GM23338 (cell line): Measurements from ENCODE around the gene FOXP1. TPM values are rescaled to one million over a fixed set of nuclear protein-coding genes. Genes with fewer than 3 reads are reported as not detected.

Source experiments
- ATAC-seq: fragments of 200-7000 bp; cut with Tn5 transposase; 3 replicates; pipeline ENCODE4 v1.9.1; 2020
- DNase-seq: peaks from one replicate; pipeline ENCODE4 v3.0.0-alpha.2; 2015; ENCODE audit warnings: low spot score
- H2AFZ ChIP-seq: fragments of 200-600 bp; sonication (generic); 2 replicates; pipeline ENCODE4 v1.8.0; 2016; ENCODE audit warnings: antibody characterized with exemption, mild to moderate bottlenecking, moderate library complexity
- H3F3A ChIP-seq: fragments of 200-600 bp; sonication (generic); replicated peaks from 2 replicates; pipeline ENCODE4 v1.8.0; 2017; ENCODE audit warnings: antibody characterized with exemption, mixed run types, low read depth
- H3K27ac ChIP-seq: fragments of 200-600 bp; sonication (generic); 2 replicates; pipeline ENCODE4 v1.6.1; 2016; ENCODE audit warnings: low read depth
- H3K27me3 ChIP-seq: fragments of 200-600 bp; sonication (generic); 2 replicates; pipeline ENCODE4 v1.8.0; 2016; ENCODE audit warnings: mild to moderate bottlenecking, mixed run types, moderate library complexity; ENCODE audit not compliant: insufficient read depth
- H3K36me3 ChIP-seq: fragments of 200-600 bp; sonication (generic); 2 replicates; pipeline ENCODE4 v1.8.0; 2016; ENCODE audit warnings: mild to moderate bottlenecking; ENCODE audit not compliant: insufficient read depth
- H3K4me1 ChIP-seq: fragments of 200-600 bp; sonication (generic); 2 replicates; pipeline ENCODE4 v1.8.0; 2016; ENCODE audit warnings: mild to moderate bottlenecking, moderate library complexity; ENCODE audit not compliant: insufficient read depth
- H3K4me2 ChIP-seq: fragments of 200-600 bp; sonication (generic); 2 replicates; pipeline ENCODE4 v1.7.1; 2017; ENCODE audit warnings: mixed run types
- H3K4me3 ChIP-seq: fragments of 200-600 bp; sonication (generic); 2 replicates; pipeline ENCODE4 v1.6.1; 2016; ENCODE audit warnings: mixed run types
- H3K79me2 ChIP-seq: fragments of 200-600 bp; sonication (generic); replicated peaks from 2 replicates; pipeline ENCODE4 v1.8.0; 2017; ENCODE audit warnings: mild to moderate bottlenecking; ENCODE audit not compliant: insufficient read depth
- H3K9me2 ChIP-seq: fragments of 200-600 bp; sonication (generic); 2 replicates; pipeline ENCODE4 v1.8.0; 2017; ENCODE audit not compliant: insufficient read depth
- H4K20me1 ChIP-seq: fragments of 200-600 bp; sonication (generic); replicated peaks from 2 replicates; pipeline ENCODE4 v1.8.0; 2017; ENCODE audit warnings: mild to moderate bottlenecking; ENCODE audit not compliant: insufficient read depth
- H3K27ac Mint-ChIP-seq: 2 replicates; pipeline ENCODE4 v1.8.0; 2020; ENCODE audit warnings: inconsistent platforms, mild to moderate bottlenecking, moderate library complexity, mixed read lengths
- H3K27me3 Mint-ChIP-seq: 3 replicates; pipeline ENCODE4 v1.8.0; 2022; ENCODE audit warnings: low read depth, mild to moderate bottlenecking, moderate library complexity, mixed read lengths, inconsistent platforms; ENCODE audit not compliant: insufficient read depth, poor library complexity
- H3K36me3 Mint-ChIP-seq: 3 replicates; pipeline ENCODE4 v1.8.0; 2021; ENCODE audit warnings: low read depth, mild to moderate bottlenecking, inconsistent platforms, moderate library complexity, mixed read lengths
- H3K4me1 Mint-ChIP-seq: 3 replicates; pipeline ENCODE4 v1.8.0; 2020; ENCODE audit warnings: mild to moderate bottlenecking, inconsistent platforms, mixed read lengths
- H3K4me3 Mint-ChIP-seq: 3 replicates; pipeline ENCODE4 v1.8.0; 2021; ENCODE audit warnings: moderate library complexity, mild to moderate bottlenecking, inconsistent platforms, mixed read lengths
- H3K9me3 Mint-ChIP-seq: 3 replicates; pipeline ENCODE4 v1.8.0; 2020; ENCODE audit warnings: moderate library complexity, mild to moderate bottlenecking, inconsistent platforms, mixed read lengths
- NANOG ChIP-seq: IDR thresholded peaks from 2 replicates; pipeline ENCODE4 v1.6.1; 2016; ENCODE audit warnings: antibody characterized with exemption, borderline replicate concordance
- POLR2AphosphoS5 ChIP-seq: IDR thresholded peaks from 2 replicates; pipeline ENCODE4 v1.6.1; 2016; ENCODE audit warnings: antibody characterized with exemption, low read depth
- polyA plus RNA-seq: library from polyadenylated mRNA; unstranded; fragments of >200 nt; fragmentation: Nextera tagmentation; extraction: Ambion mirVana; gene quantifications from 2 replicates; pipeline ENCODE4 v1.2.1, GENCODE V29; 2016
- total RNA-seq: library from RNA; depleted of rRNA; stranded (reverse); fragments of >200 nt; shearing (Covaris generic); gene quantifications from 2 replicates; pipeline ENCODE4 v1.2.3, GENCODE V29; 2014
- TF ChIP-seq, protein P1 (sequence below): IDR thresholded peaks from one replicate; pipeline ENCODE4 v1.6.1; 2018; ENCODE audit warnings: antibody characterized with exemption; ENCODE audit not compliant: unreplicated experiment
- TF ChIP-seq, protein P2 (sequence below), 2 experiments: fragments of 200-600 bp in 1 of 2; sonication (generic) in 1 of 2; conservative IDR thresholded peaks; 2 replicates each; pipeline versions ENCODE4 v1.5.1 to v1.6.1; 2016 to 2017; ENCODE audit warnings: antibody characterized with exemption in 2 of 2, low read depth in 2 of 2, mild to moderate bottlenecking in 2 of 2, moderate library complexity in 1 of 2
- TF ChIP-seq, protein P3 (sequence below): fragments of 250-450 bp; sonication (Bioruptor Pico); IDR thresholded peaks from 2 replicates; pipeline ENCODE4 v1.5.0; 2020; ENCODE audit warnings: mild to moderate bottlenecking, moderate library complexity

The FOXP1 gene
- total and polyA plus RNA-seq, 2 experiments from 2014 or later, result 32.9 to 35.5 TPM

DNA sequence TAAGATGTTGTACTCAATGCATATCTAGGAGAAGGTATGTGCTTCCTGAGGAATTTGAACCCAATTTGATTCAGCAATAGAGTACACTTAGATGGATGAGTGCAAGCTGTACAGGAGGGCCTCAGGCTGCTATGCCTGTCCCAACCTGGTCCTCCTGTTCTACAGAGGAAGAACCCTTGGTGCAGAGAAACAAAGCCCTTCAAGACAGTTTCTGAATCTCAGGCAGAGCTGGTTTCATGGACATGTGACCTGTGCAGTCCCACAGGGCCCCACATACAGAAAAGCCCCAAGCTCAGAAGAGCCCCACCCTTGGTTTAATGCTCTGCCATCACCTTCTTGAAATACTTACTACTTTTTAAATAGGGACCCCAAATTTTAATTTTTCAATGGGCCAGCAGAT lies 15.3 kb downstream of the FOXP1 start:
- no peaks in the 10 kb centered on the region for H3K36me3 ChIP-seq
- Mint-ChIP-seq H3K4me1 (peaks cover 21% of the 10 kb centered on the region; the same call in 2 of the 3 replicates), H3K27me3 (no peaks in the 10 kb centered on the region), H3K36me3 (no peaks in the 10 kb centered on the region), H3K4me3 (no peak overlapping the region), H3K27ac (no peak overlapping the region), H3K9me3 (no peaks in the 10 kb centered on the region)
- TF ChIP-seq, protein P1, sequence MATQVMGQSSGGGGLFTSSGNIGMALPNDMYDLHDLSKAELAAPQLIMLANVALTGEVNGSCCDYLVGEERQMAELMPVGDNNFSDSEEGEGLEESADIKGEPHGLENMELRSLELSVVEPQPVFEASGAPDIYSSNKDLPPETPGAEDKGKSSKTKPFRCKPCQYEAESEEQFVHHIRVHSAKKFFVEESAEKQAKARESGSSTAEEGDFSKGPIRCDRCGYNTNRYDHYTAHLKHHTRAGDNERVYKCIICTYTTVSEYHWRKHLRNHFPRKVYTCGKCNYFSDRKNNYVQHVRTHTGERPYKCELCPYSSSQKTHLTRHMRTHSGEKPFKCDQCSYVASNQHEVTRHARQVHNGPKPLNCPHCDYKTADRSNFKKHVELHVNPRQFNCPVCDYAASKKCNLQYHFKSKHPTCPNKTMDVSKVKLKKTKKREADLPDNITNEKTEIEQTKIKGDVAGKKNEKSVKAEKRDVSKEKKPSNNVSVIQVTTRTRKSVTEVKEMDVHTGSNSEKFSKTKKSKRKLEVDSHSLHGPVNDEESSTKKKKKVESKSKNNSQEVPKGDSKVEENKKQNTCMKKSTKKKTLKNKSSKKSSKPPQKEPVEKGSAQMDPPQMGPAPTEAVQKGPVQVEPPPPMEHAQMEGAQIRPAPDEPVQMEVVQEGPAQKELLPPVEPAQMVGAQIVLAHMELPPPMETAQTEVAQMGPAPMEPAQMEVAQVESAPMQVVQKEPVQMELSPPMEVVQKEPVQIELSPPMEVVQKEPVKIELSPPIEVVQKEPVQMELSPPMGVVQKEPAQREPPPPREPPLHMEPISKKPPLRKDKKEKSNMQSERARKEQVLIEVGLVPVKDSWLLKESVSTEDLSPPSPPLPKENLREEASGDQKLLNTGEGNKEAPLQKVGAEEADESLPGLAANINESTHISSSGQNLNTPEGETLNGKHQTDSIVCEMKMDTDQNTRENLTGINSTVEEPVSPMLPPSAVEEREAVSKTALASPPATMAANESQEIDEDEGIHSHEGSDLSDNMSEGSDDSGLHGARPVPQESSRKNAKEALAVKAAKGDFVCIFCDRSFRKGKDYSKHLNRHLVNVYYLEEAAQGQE, result no peak
- TF ChIP-seq NANOG, result no peak
- TF ChIP-seq POLR2AphosphoS5, result no peak
- H3K4me3 ChIP-seq, result no peak overlapping the region
- peaks cover 3% of the 10 kb centered on the region; the same call in 1 of the 2 replicates for H3K9me2 ChIP-seq
- no peak overlapping the region for H3K27ac ChIP-seq
- H3K4me1 ChIP-seq, result peaks cover 9% of the 10 kb centered on the region
- 0 out of 2 replicates have a peak, but pooled peaks cover 3% of the 10 kb centered on the region for H4K20me1 ChIP-seq
- no peaks in the 10 kb centered on the region for H3K27me3 ChIP-seq
- DNase-seq, result no peak
- H3F3A ChIP-seq, result no peaks in the 10 kb centered on the region
- H3K79me2 ChIP-seq, result no peaks in the 10 kb centered on the region
- no peak for ATAC-seq
- H2AFZ ChIP-seq, result no peak overlapping the region
- no peak overlapping the region for H3K4me2 ChIP-seq

DNA sequence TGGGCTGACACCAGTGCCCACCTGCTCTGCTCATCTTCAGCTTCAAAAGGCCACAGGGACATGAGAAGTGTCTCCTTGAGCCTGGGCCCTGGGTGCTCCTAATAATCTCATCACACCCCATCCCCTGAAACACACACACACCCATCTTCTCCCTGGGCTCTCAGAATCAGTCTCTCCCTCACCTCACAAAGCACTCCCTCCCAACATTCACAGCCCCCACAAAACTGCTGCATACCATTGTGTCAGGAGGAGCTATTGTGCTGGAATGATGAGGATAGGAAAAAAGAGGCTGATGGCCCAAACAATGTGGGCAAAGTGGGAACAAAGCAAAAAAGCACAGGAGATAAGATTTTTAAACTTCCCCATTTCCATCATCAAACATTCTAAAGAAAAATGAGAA lies 16.8 kb downstream of the FOXP1 start:
- Mint-ChIP-seq H3K9me3 (no peaks in the 10 kb centered on the region), H3K36me3 (no peaks in the 10 kb centered on the region), H3K27me3 (no peaks in the 10 kb centered on the region), H3K27ac (no peak overlapping the region), H3K4me1 (peaks cover 20% of the 10 kb centered on the region; the same call in 2 of the 3 replicates), H3K4me3 (no peak overlapping the region)
- no peak overlapping the region for H3K4me3 ChIP-seq
- H3K4me1 ChIP-seq, result no peaks in the 10 kb centered on the region
- H2AFZ ChIP-seq, result no peak overlapping the region
- no peaks in the 10 kb centered on the region for H3K36me3 ChIP-seq
- no peaks in the 10 kb centered on the region for H3K27me3 ChIP-seq
- no peaks in the 10 kb centered on the region for H3K79me2 ChIP-seq
- DNase-seq (no peak), ATAC-seq (no peak; the same call in 2 of the 3 replicates)
- H3K27ac ChIP-seq, result 0 out of 2 replicates have a peak overlapping the region, but pooled peaks have one; percentile 50
- peaks cover 3% of the 10 kb centered on the region; the same call in 1 of the 2 replicates for H3K9me2 ChIP-seq
- 0 out of 2 replicates have a peak, but pooled peaks cover 3% of the 10 kb centered on the region for H4K20me1 ChIP-seq
- no peaks in the 10 kb centered on the region for H3F3A ChIP-seq
- H3K4me2 ChIP-seq, result no peak overlapping the region
- TF ChIP-seq, protein P1, result no peak
- TF ChIP-seq, protein P2, sequence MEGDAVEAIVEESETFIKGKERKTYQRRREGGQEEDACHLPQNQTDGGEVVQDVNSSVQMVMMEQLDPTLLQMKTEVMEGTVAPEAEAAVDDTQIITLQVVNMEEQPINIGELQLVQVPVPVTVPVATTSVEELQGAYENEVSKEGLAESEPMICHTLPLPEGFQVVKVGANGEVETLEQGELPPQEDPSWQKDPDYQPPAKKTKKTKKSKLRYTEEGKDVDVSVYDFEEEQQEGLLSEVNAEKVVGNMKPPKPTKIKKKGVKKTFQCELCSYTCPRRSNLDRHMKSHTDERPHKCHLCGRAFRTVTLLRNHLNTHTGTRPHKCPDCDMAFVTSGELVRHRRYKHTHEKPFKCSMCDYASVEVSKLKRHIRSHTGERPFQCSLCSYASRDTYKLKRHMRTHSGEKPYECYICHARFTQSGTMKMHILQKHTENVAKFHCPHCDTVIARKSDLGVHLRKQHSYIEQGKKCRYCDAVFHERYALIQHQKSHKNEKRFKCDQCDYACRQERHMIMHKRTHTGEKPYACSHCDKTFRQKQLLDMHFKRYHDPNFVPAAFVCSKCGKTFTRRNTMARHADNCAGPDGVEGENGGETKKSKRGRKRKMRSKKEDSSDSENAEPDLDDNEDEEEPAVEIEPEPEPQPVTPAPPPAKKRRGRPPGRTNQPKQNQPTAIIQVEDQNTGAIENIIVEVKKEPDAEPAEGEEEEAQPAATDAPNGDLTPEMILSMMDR (conservative IDR thresholded peaks at IDR 0.05; ENCODE audit: low read depth in 2 of 2), result no peak
- TF ChIP-seq, protein P3, sequence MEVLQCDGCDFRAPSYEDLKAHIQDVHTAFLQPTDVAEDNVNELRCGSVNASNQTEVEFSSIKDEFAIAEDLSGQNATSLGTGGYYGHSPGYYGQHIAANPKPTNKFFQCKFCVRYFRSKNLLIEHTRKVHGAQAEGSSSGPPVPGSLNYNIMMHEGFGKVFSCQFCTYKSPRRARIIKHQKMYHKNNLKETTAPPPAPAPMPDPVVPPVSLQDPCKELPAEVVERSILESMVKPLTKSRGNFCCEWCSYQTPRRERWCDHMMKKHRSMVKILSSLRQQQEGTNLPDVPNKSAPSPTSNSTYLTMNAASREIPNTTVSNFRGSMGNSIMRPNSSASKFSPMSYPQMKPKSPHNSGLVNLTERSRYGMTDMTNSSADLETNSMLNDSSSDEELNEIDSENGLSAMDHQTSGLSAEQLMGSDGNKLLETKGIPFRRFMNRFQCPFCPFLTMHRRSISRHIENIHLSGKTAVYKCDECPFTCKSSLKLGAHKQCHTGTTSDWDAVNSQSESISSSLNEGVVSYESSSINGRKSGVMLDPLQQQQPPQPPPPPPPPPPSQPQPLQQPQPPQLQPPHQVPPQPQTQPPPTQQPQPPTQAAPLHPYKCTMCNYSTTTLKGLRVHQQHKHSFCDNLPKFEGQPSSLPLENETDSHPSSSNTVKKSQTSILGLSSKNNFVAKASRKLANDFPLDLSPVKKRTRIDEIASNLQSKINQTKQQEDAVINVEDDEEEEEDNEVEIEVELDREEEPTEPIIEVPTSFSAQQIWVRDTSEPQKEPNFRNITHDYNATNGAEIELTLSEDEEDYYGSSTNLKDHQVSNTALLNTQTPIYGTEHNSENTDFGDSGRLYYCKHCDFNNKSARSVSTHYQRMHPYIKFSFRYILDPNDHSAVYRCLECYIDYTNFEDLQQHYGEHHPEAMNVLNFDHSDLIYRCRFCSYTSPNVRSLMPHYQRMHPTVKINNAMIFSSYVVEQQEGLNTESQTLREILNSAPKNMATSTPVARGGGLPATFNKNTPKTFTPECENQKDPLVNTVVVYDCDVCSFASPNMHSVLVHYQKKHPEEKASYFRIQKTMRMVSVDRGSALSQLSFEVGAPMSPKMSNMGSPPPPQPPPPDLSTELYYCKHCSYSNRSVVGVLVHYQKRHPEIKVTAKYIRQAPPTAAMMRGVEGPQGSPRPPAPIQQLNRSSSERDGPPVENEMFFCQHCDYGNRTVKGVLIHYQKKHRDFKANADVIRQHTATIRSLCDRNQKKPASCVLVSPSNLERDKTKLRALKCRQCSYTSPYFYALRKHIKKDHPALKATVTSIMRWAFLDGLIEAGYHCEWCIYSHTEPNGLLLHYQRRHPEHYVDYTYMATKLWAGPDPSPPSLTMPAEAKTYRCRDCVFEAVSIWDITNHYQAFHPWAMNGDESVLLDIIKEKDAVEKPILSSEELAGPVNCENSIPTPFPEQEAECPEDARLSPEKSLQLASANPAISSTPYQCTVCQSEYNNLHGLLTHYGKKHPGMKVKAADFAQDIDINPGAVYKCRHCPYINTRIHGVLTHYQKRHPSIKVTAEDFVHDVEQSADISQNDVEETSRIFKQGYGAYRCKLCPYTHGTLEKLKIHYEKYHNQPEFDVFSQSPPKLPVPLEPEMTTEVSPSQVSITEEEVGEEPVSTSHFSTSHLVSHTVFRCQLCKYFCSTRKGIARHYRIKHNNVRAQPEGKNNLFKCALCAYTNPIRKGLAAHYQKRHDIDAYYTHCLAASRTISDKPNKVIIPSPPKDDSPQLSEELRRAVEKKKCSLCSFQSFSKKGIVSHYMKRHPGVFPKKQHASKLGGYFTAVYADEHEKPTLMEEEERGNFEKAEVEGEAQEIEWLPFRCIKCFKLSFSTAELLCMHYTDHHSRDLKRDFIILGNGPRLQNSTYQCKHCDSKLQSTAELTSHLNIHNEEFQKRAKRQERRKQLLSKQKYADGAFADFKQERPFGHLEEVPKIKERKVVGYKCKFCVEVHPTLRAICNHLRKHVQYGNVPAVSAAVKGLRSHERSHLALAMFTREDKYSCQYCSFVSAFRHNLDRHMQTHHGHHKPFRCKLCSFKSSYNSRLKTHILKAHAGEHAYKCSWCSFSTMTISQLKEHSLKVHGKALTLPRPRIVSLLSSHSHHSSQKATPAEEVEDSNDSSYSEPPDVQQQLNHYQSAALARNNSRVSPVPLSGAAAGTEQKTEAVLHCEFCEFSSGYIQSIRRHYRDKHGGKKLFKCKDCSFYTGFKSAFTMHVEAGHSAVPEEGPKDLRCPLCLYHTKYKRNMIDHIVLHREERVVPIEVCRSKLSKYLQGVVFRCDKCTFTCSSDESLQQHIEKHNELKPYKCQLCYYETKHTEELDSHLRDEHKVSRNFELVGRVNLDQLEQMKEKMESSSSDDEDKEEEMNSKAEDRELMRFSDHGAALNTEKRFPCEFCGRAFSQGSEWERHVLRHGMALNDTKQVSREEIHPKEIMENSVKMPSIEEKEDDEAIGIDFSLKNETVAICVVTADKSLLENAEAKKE (CRISPR knock-in tag), result no peak
